GM12878 (cell line): Measurements from ENCODE around the gene EMP2. TPM values are rescaled to one million over a fixed set of nuclear protein-coding genes. Genes with fewer than 3 reads are reported as not detected.

ENCODE experiments used
- ATAC-seq: fragments of 200-7000 bp; cut with Tn5 transposase; 3 replicates; pipeline ENCODE4 v1.9.1; 2020; ENCODE audit warnings: mild to moderate bottlenecking, moderate library complexity
- BruUV-seq: library from RNA; stranded (reverse); fragments of 400-500 nt; replicated peaks from 2 replicates; lab custom pipeline; 2021; lab: Mats Ljungman, UMichigan
- CTCF ChIA-PET: fragments of 300-600 bp; sonication (Branson Sonifier 250); formaldehyde crosslinking; extraction: SDS; loops from one replicate; lab custom pipeline; 2021; ENCODE audit warnings: inconsistent platforms; lab: Yijun Ruan, JAX
- POLR2A ChIA-PET: fragments of 350-600 bp; formaldehyde crosslinking; extraction: SDS; loops from one replicate; lab custom pipeline; 2021; ENCODE audit warnings: inconsistent platforms; lab: Charles Lee
- RAD21 ChIA-PET: fragments of 300-600 bp; sonication (Branson Sonifier 250); formaldehyde crosslinking; loops from one replicate; lab custom pipeline; 2023; ENCODE audit warnings: antibody characterized with exemption; ENCODE audit not compliant: unreplicated experiment; lab: Charles Lee
- SMC1A ChIA-PET: fragments of 300-600 bp; sonication (Branson Sonifier 250); formaldehyde crosslinking; loops from one replicate; lab custom pipeline; 2023; ENCODE audit not compliant: unreplicated experiment, uncharacterized antibody; lab: Charles Lee
- DNase-seq: peaks from one replicate; pipeline ENCODE4 v3.0.0-alpha.2; 2011; ENCODE audit warnings: low read depth, low spot score
- FAIRE-seq: peaks from 3 replicates; lab custom pipeline; 2011; peaks lifted over from hg19 to GRCh38; lab: Jason Lieb, UNC
- H2AFZ ChIP-seq: 2 replicates; pipeline ENCODE4 v1.6.0; 2011; ENCODE audit warnings: low read depth, low read length, control low read depth; ENCODE audit not compliant: control insufficient read depth
- H3K27ac ChIP-seq: 2 replicates; pipeline ENCODE4 v1.5.1; 2011; ENCODE audit warnings: control low read depth; ENCODE audit not compliant: control insufficient read depth, insufficient read depth
- H3K27me3 ChIP-seq, 2 experiments: replicated peaks in 1 of 2; 2 replicates each; pipeline versions ENCODE4 v1.6.0 to v1.6.1; 2011; ENCODE audit warnings: low read length in 1 of 2; ENCODE audit not compliant: control insufficient read depth in 2 of 2, insufficient read depth in 2 of 2
- H3K36me3 ChIP-seq, 2 experiments: 2 replicates each; pipeline ENCODE4 v1.5.1; 2011; ENCODE audit warnings: low read length in 1 of 2; ENCODE audit not compliant: control insufficient read depth in 2 of 2, insufficient read depth in 2 of 2
- H3K4me1 ChIP-seq: 2 replicates; pipeline ENCODE4 v1.6.1; 2011; ENCODE audit warnings: mild to moderate bottlenecking, low read length, moderate library complexity, mixed read lengths; ENCODE audit not compliant: control insufficient read depth, insufficient read depth
- H3K4me2 ChIP-seq: 2 replicates; pipeline ENCODE4 v1.6.0; 2011; ENCODE audit warnings: control low read depth; ENCODE audit not compliant: control insufficient read depth, insufficient read depth
- H3K4me3 ChIP-seq: fragments of 200-600 bp; sonication (generic); 2 replicates; pipeline ENCODE4 v1.5.1; 2016
- H3K79me2 ChIP-seq: 2 replicates; pipeline ENCODE4 v1.6.0; 2011; ENCODE audit warnings: low read length; ENCODE audit not compliant: control insufficient read depth, insufficient read depth
- H3K9ac ChIP-seq: 2 replicates; pipeline ENCODE4 v1.8.0; 2011; ENCODE audit warnings: low read length, control low read depth, mixed read lengths; ENCODE audit not compliant: control insufficient read depth, insufficient read depth
- H3K9me3 ChIP-seq: replicated peaks from 3 replicates; pipeline ENCODE4 v1.5.1; 2011; ENCODE audit warnings: mild to moderate bottlenecking, low read length; ENCODE audit not compliant: control insufficient read depth, insufficient read depth
- H4K20me1 ChIP-seq: 2 replicates; pipeline ENCODE4 v1.6.0; 2011; ENCODE audit not compliant: control insufficient read depth, insufficient read depth
- RAD21 ChIP-seq: IDR thresholded peaks from 2 replicates; pipeline ENCODE4 v1.6.1; 2011; ENCODE audit warnings: mild to moderate bottlenecking, low read depth, low read length, moderate library complexity; ENCODE audit not compliant: insufficient read depth
- TBL1XR1 ChIP-seq: IDR thresholded peaks from 2 replicates; pipeline ENCODE4 v1.6.1; 2012; ENCODE audit warnings: low read depth, low read length, improper control_type of control experiment
- WGBS: methylation state at CpG from one replicate; pipeline ENCODE4 v1.1.6; 2016; ENCODE audit warnings: low lambda C conversion rate; ENCODE audit not compliant: insufficient replicate concordance, insufficient coverage; ENCODE audit errors: missing lambda C conversion rate; 5-methylcytosine and 5-hydroxymethylcytosine counted together
- in situ Hi-C: fragments of 300-500 bp; cut with MboI; formaldehyde crosslinking; loops from 9 replicates; pipeline ENCODE4 v1.14.3; 2018; ENCODE audit warnings: mixed read lengths
- intact Hi-C: fragments of 100-400 bp; cut with micrococcal nuclease; formaldehyde crosslinking; loops from one replicate; pipeline ENCODE4 v1.14.2; 2022; ENCODE audit not compliant: unreplicated experiment
- polyA plus RNA-seq, 11 experiments: library from polyadenylated mRNA; depleted of rRNA in 4 of 11; unstranded in 6 of 11; stranded (reverse) in 5 of 11; fragments of >200 nt; fragmentation: Nextera tagmentation in 4 of 11; fragmentation: Illumina TruSeq in 1 of 11; extraction: Ambion mirVana in 4 of 11; extraction: Trizol in 1 of 11; gene quantifications; 1 replicate in 1 of 11; 2 replicates in 10 of 11; pipeline versions ENCODE4 v1.2.1 to v1.2.3, GENCODE V29; 2011 to 2016; ENCODE audit warnings: inconsistent platforms in 2 of 11, missing spikeins in 2 of 11, low read depth in 1 of 11
- total RNA-seq, 4 experiments: library from RNA; depleted of rRNA in 3 of 4; stranded (reverse); fragments of >200 nt in 3 of 4; fragmentation: Illumina TruSeq in 1 of 4; extraction: Trizol in 1 of 4; gene quantifications; 2 replicates each; pipeline versions ENCODE4 v1.2.1 to v1.2.3, GENCODE V29; 2013 to 2021
- TF ChIP-seq, protein P1 (sequence below): fragments of 450-650 bp; IDR thresholded peaks from 2 replicates; pipeline ENCODE4 v1.6.1; 2014; ENCODE audit warnings: mild to moderate bottlenecking
- TF ChIP-seq, protein P2 (sequence below): fragments of 450-650 bp; formaldehyde crosslinking; IDR thresholded peaks from 2 replicates; pipeline ENCODE4 v1.5.0; 2022; ENCODE audit warnings: mild to moderate bottlenecking, missing genetic modification characterization
- TF ChIP-seq, protein P3 (sequence below), 3 experiments: IDR thresholded peaks in 2 of 3; conservative IDR thresholded peaks in 1 of 3; 2 replicates each; pipeline ENCODE4 v1.5.1; 2011; ENCODE audit warnings: low read depth in 3 of 3, low read length in 3 of 3, mild to moderate bottlenecking in 3 of 3, control low read depth in 2 of 3, moderate library complexity in 2 of 3, inconsistent platforms in 1 of 3, mixed read lengths in 1 of 3; ENCODE audit not compliant: control insufficient read depth in 2 of 3, insufficient read depth in 1 of 3; ENCODE audit errors: extremely low read depth in 1 of 3
- TF ChIP-seq, protein P4 (sequence below): IDR thresholded peaks from 2 replicates; pipeline ENCODE4 v1.6.1; 2012; ENCODE audit warnings: low read depth, low read length, improper control_type of control experiment
- TF ChIP-seq, protein P5 (sequence below): fragments of 450-650 bp; IDR thresholded peaks from 2 replicates; pipeline ENCODE4 v1.6.1; 2016; ENCODE audit warnings: mild to moderate bottlenecking

EMP2 gene
- total and polyA plus RNA-seq, 10 of the 15 experiments (the other 5 are each of a cell fraction or from before 2014, with no cell fraction given), result 0.41 to 10.4 (median 3.8) TPM

DNA sequence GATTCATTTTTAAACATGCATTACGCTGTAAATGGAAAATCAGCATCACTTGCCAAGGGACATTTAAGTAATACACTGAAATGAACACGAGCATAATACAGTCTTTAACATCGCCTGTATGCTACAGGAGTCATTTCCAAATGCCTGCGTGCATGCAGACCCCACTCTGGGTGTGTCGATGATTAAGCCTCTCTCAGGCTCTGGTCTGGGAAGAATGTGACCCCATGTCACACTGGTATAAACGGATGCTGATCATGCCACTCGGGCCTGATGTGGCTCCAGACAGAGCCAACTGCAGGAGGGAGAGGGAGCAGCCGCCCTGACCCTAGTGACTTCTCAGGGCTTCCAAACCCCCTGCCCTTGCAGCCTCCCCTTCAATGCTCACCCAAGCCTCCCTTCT lies 10.8 kb downstream of the EMP2 start (continued):
- TF ChIP-seq, protein P1, sequence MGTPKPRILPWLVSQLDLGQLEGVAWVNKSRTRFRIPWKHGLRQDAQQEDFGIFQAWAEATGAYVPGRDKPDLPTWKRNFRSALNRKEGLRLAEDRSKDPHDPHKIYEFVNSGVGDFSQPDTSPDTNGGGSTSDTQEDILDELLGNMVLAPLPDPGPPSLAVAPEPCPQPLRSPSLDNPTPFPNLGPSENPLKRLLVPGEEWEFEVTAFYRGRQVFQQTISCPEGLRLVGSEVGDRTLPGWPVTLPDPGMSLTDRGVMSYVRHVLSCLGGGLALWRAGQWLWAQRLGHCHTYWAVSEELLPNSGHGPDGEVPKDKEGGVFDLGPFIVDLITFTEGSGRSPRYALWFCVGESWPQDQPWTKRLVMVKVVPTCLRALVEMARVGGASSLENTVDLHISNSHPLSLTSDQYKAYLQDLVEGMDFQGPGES, result no peak
- no peak for TF ChIP-seq TBL1XR1
- TF ChIP-seq, protein P2, sequence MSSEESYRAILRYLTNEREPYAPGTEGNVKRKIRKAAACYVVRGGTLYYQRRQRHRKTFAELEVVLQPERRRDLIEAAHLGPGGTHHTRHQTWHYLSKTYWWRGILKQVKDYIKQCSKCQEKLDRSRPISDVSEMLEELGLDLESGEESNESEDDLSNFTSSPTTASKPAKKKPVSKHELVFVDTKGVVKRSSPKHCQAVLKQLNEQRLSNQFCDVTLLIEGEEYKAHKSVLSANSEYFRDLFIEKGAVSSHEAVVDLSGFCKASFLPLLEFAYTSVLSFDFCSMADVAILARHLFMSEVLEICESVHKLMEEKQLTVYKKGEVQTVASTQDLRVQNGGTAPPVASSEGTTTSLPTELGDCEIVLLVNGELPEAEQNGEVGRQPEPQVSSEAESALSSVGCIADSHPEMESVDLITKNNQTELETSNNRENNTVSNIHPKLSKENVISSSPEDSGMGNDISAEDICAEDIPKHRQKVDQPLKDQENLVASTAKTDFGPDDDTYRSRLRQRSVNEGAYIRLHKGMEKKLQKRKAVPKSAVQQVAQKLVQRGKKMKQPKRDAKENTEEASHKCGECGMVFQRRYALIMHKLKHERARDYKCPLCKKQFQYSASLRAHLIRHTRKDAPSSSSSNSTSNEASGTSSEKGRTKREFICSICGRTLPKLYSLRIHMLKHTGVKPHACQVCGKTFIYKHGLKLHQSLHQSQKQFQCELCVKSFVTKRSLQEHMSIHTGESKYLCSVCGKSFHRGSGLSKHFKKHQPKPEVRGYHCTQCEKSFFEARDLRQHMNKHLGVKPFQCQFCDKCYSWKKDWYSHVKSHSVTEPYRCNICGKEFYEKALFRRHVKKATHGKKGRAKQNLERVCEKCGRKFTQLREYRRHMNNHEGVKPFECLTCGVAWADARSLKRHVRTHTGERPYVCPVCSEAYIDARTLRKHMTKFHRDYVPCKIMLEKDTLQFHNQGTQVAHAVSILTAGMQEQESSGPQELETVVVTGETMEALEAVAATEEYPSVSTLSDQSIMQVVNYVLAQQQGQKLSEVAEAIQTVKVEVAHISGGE, result no peak
- TF ChIP-seq, protein P3, sequence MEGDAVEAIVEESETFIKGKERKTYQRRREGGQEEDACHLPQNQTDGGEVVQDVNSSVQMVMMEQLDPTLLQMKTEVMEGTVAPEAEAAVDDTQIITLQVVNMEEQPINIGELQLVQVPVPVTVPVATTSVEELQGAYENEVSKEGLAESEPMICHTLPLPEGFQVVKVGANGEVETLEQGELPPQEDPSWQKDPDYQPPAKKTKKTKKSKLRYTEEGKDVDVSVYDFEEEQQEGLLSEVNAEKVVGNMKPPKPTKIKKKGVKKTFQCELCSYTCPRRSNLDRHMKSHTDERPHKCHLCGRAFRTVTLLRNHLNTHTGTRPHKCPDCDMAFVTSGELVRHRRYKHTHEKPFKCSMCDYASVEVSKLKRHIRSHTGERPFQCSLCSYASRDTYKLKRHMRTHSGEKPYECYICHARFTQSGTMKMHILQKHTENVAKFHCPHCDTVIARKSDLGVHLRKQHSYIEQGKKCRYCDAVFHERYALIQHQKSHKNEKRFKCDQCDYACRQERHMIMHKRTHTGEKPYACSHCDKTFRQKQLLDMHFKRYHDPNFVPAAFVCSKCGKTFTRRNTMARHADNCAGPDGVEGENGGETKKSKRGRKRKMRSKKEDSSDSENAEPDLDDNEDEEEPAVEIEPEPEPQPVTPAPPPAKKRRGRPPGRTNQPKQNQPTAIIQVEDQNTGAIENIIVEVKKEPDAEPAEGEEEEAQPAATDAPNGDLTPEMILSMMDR (IDR thresholded peaks at IDR 0.05 in 2 of 3, conservative IDR thresholded peaks at IDR 0.05 in 1 of 3; ENCODE audit: control insufficient read depth in 2 of 3, extremely low read depth in 1 of 3, insufficient read depth in 1 of 3, low read depth in 3 of 3, low read length in 3 of 3), result no peak

DNA sequence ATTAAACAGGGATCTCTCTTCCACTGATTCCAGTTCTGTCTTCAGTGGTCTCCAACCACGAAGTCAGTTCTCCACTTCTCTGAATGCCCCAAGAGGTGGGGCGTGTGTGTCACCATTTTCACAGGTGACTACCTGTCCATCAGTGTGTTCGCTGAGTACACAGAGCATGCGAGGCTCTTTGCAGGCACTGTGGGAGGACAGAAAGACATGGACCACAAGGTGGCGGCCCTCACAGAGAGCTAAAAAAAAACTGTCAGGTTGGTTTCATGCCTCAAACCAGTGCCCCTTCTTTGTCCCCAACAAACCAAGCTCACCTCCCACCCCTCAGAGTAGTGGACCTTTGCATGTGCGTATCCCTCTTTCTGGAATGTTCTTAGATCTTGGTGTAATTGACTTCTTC lies 13.8 kb downstream of the EMP2 start:
- Histone ChIP-seq H3K27me3 (peaks cover 0 to 5% of the 10 kb centered on the region in 2 experiments; a peak in 1 of 4 replicates), H3K27ac (no peak overlapping the region), H3K4me3 (no peak overlapping the region), H3K36me3 (no peaks in the 10 kb centered on the region), H3K9ac (no peak overlapping the region), H3K79me2 (no peaks in the 10 kb centered on the region), H4K20me1 (no peaks in the 10 kb centered on the region), H3K4me2 (no peak overlapping the region), H3K4me1 (no peaks in the 10 kb centered on the region), H3K9me3 (peaks cover 4% of the 10 kb centered on the region; the same call in 2 of the 3 replicates), H2AFZ (no peak overlapping the region)
- POLR2A ChIA-PET, result no interaction called here
- CTCF ChIA-PET, result interaction anchor here (0.9 to 3.8 kb wide), 13 partner anchors 9 to 355 kb away, joined by 3 to 14 read pairs (median 4); no protein-coding TSS in a partner anchor
- in situ Hi-C loops, result no loop called here
- intact Hi-C loops, result no loop called here
- 30% methylated on average over 6 of the region's 6 CpGs for WGBS
- ATAC-seq (peak; percentile 56), DNase-seq (no peak), FAIRE-seq (no peak)
- SMC1A ChIA-PET, result interaction anchor here (0.6 to 2.4 kb wide), 8 partner anchors 9 to 374 kb away, joined by 3 to 8 read pairs (median 4); no protein-coding TSS in a partner anchor
- no TSS peak for BruUV-seq
- RAD21 ChIA-PET, result interaction anchor here (0.8 to 1.5 kb wide), 3 partner anchors 46 to 171 kb away, joined by 3 to 6 read pairs (median 3); no protein-coding TSS in a partner anchor
- peak; percentile 31; the same call in 1 of the 2 replicates for TF ChIP-seq RAD21
- TF ChIP-seq, protein P4, sequence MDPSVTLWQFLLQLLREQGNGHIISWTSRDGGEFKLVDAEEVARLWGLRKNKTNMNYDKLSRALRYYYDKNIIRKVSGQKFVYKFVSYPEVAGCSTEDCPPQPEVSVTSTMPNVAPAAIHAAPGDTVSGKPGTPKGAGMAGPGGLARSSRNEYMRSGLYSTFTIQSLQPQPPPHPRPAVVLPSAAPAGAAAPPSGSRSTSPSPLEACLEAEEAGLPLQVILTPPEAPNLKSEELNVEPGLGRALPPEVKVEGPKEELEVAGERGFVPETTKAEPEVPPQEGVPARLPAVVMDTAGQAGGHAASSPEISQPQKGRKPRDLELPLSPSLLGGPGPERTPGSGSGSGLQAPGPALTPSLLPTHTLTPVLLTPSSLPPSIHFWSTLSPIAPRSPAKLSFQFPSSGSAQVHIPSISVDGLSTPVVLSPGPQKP, result no peak
- TF ChIP-seq, protein P1, result no peak
- TF ChIP-seq, protein P5, sequence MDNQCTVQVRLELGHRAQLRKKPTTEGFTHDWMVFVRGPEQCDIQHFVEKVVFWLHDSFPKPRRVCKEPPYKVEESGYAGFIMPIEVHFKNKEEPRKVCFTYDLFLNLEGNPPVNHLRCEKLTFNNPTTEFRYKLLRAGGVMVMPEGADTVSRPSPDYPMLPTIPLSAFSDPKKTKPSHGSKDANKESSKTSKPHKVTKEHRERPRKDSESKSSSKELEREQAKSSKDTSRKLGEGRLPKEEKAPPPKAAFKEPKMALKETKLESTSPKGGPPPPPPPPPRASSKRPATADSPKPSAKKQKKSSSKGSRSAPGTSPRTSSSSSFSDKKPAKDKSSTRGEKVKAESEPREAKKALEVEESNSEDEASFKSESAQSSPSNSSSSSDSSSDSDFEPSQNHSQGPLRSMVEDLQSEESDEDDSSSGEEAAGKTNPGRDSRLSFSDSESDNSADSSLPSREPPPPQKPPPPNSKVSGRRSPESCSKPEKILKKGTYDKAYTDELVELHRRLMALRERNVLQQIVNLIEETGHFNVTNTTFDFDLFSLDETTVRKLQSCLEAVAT, result no peak
